Measurements from ENCODE around the gene PHF21A. TPM values are rescaled to one million over a fixed set of nuclear protein-coding genes. Genes with fewer than 3 reads are reported as not detected.

PHF21A gene
- total RNA-seq, result 10 to 100 TPM; 16.1 to 73.0 (median 22.1) TPM

GRCh38 chr11:46121301-46121723, at the start of gene PHF21A:
TSS of gene PHF21A (minus strand) at chr11:46121454. CDS start at chr11:46084219, 37,235 bp downstream.
- peak; percentile 88 for ATAC-seq (ENCODE audit: low FRiP score)
- peak; percentile 66 for DNase-seq (ENCODE audit: low spot score)
- no peak for TF ChIP-seq CTCF (IDR thresholded peaks at IDR 0.05)

- DNase-seq (ENCODE audit: low spot score), result no peak
- no peak for TF ChIP-seq CTCF (IDR thresholded peaks at IDR 0.05)
- no peak for ATAC-seq (ENCODE audit: low FRiP score)
These were observed 49.5 kb upstream of the PHF21A start for GRCh38 chr11:46170797-46171196.

GRCh38 chr11:46162700-46163099, 41.4 kb upstream of the PHF21A start:
- TF ChIP-seq CTCF (IDR thresholded peaks at IDR 0.05), result no peak
- DNase-seq (ENCODE audit: low spot score) (no peak), ATAC-seq (ENCODE audit: low FRiP score) (no peak)

GRCh38 chr11:46161201-46161600, 39.9 kb upstream of the PHF21A start:
- TF ChIP-seq CTCF (IDR thresholded peaks at IDR 0.05), result no peak
- ATAC-seq (ENCODE audit: low FRiP score) (no peak), DNase-seq (ENCODE audit: low spot score) (no peak)

GRCh38 chr11:46160100-46160499, 38.8 kb upstream of the PHF21A start:
- ATAC-seq (ENCODE audit: low FRiP score), result no peak
- no peak for DNase-seq (ENCODE audit: low spot score)
- TF ChIP-seq CTCF (IDR thresholded peaks at IDR 0.05), result no peak

- TF ChIP-seq CTCF (IDR thresholded peaks at IDR 0.05), result no peak
- no peak for DNase-seq (ENCODE audit: low spot score)
- peak; percentile 62 for ATAC-seq (ENCODE audit: low FRiP score)
These were observed 38.4 kb upstream of the PHF21A start for GRCh38 chr11:46159680-46160079.

- ATAC-seq (ENCODE audit: low FRiP score) (no peak), DNase-seq (ENCODE audit: low spot score) (no peak)
- TF ChIP-seq CTCF (IDR thresholded peaks at IDR 0.05), result no peak
These were observed 28.6 kb upstream of the PHF21A start for GRCh38 chr11:46149826-46150225.
